K562 (cell line): Measurements from ENCODE around the gene CCDC97. TPM values are rescaled to one million over a fixed set of nuclear protein-coding genes. Genes with fewer than 3 reads are reported as not detected.

Experiments
- ATAC-seq: fragments of 200-7000 bp; cut with Tn5 transposase; 3 replicates; pipeline ENCODE4 v1.9.1; 2020; ENCODE audit warnings: moderate library complexity
- Bru-seq: library from RNA; stranded (reverse); fragments of 400-500 nt; gene quantifications from one replicate; lab custom pipeline; 2021; lab: Mats Ljungman, UMichigan
- BruChase-seq, 2 experiments: library from RNA; stranded (reverse); fragments of 400-500 nt; gene quantifications; one replicate each; lab custom pipeline; 2021; lab: Mats Ljungman, UMichigan
- BruUV-seq: library from RNA; stranded (reverse); fragments of 400-500 nt; replicated peaks from 2 replicates; lab custom pipeline; 2021; lab: Mats Ljungman, UMichigan
- CTCF ChIA-PET: fragments of 300-600 bp; formaldehyde crosslinking; extraction: SDS; loops from one replicate; lab custom pipeline; 2021; ENCODE audit warnings: low intra/inter-chr PET ratio; lab: Yijun Ruan, JAX
- POLR2A ChIA-PET: fragments of 300-600, 350-650 bp; sonication (Branson Sonifier 250); formaldehyde crosslinking; extraction: SDS; loops from one replicate; lab custom pipeline; 2021; ENCODE audit warnings: antibody characterized with exemption, inconsistent platforms; lab: Yijun Ruan, JAX
- DNase-seq, 4 experiments: peaks; one replicate each; pipeline versions ENCODE4 v3.0.0 to v3.0.0-alpha.2; 2011 to 2018; ENCODE audit warnings: low spot score in 3 of 4, mixed read lengths in 3 of 4; ENCODE audit errors: extremely low read depth in 1 of 4
- FAIRE-seq: peaks from 2 replicates; lab custom pipeline; 2011; peaks lifted over from hg19 to GRCh38; lab: Jason Lieb, UNC
- H2AFZ ChIP-seq: 2 replicates; pipeline ENCODE4 v1.6.0; 2011; ENCODE audit warnings: low read depth, low read length, control low read depth, inconsistent platforms
- H3K27ac ChIP-seq: fragments of 200-600 bp; 3 replicates; pipeline ENCODE4 v1.8.0; 2011; ENCODE audit warnings: low read depth, mild to moderate bottlenecking, control low read depth, inconsistent platforms, low read length, moderate library complexity, mixed read lengths; ENCODE audit errors: extremely low read depth
- H3K27me3 ChIP-seq, 2 experiments: fragments of 300-600 bp in 1 of 2; 2 replicates in 1 of 2; 3 replicates in 1 of 2; pipeline versions ENCODE4 v1.6.0 to v1.8.0; 2011; ENCODE audit warnings: inconsistent platforms in 2 of 2, low read length in 2 of 2, mild to moderate bottlenecking in 1 of 2, mixed read lengths in 1 of 2, moderate library complexity in 1 of 2; ENCODE audit not compliant: control insufficient read depth in 2 of 2, insufficient read depth in 2 of 2
- H3K36me3 ChIP-seq: fragments of 300-600 bp; 3 replicates; pipeline ENCODE4 v1.8.0; 2011; ENCODE audit warnings: mild to moderate bottlenecking, low read length, inconsistent platforms; ENCODE audit not compliant: control insufficient read depth, insufficient read depth
- H3K4me1 ChIP-seq, 2 experiments: fragments of 200-600 bp in 1 of 2; replicated peaks in 1 of 2; 2 replicates in 1 of 2; 3 replicates in 1 of 2; pipeline versions ENCODE4 v1.5.1 to v1.8.0; 2011; ENCODE audit warnings: inconsistent platforms in 2 of 2, low read length in 2 of 2, mild to moderate bottlenecking in 1 of 2, mixed read lengths in 1 of 2, moderate library complexity in 1 of 2; ENCODE audit not compliant: control insufficient read depth in 2 of 2, insufficient read depth in 2 of 2
- H3K4me2 ChIP-seq: 2 replicates; pipeline ENCODE4 v1.6.1; 2011; ENCODE audit warnings: low read length, control low read depth, inconsistent platforms, mixed read lengths; ENCODE audit not compliant: insufficient read depth
- H3K4me3 ChIP-seq: fragments of 200-600 bp; sonication (generic), shearing (Covaris generic); 2 replicates; pipeline ENCODE4 v1.5.1; 2016; ENCODE audit warnings: control low read depth, inconsistent platforms
- H3K79me2 ChIP-seq: fragments of 200-600 bp; 3 replicates; pipeline ENCODE4 v1.8.0; 2011; ENCODE audit warnings: low read length, inconsistent platforms; ENCODE audit not compliant: control insufficient read depth, insufficient read depth
- H3K9ac ChIP-seq, 2 experiments: 2 replicates each; pipeline versions ENCODE4 v1.6.0 to v1.6.1; 2011; ENCODE audit warnings: low read depth in 2 of 2, low read length in 2 of 2, control low read depth in 1 of 2, inconsistent platforms in 1 of 2, mild to moderate bottlenecking in 1 of 2, mixed read lengths in 1 of 2; ENCODE audit not compliant: insufficient read depth in 1 of 2
- H3K9me1 ChIP-seq: one replicate; pipeline ENCODE4 v1.6.0; 2011; ENCODE audit warnings: inconsistent platforms, mild to moderate bottlenecking, low read length, moderate library complexity; ENCODE audit not compliant: control insufficient read depth, insufficient read depth
- H3K9me3 ChIP-seq: replicated peaks from 2 replicates; pipeline ENCODE4 v1.5.1; 2011; ENCODE audit warnings: low read depth, low read length, inconsistent platforms; ENCODE audit not compliant: control insufficient read depth, insufficient read depth
- H4K20me1 ChIP-seq: replicated peaks from 2 replicates; pipeline ENCODE4 v1.6.1; 2011; ENCODE audit warnings: low read length, inconsistent platforms, mixed read lengths; ENCODE audit not compliant: control insufficient read depth, insufficient read depth
- ARID1B ChIP-seq: fragments of 450-650 bp; IDR thresholded peaks from 2 replicates; pipeline ENCODE4 v1.6.1; 2016; ENCODE audit warnings: antibody characterized with exemption, mild to moderate bottlenecking, inconsistent platforms
- BRD9 ChIP-seq: fragments of 450-650 bp; IDR thresholded peaks from 2 replicates; pipeline ENCODE4 v1.6.1; 2018; ENCODE audit warnings: low read depth; ENCODE audit not compliant: partially characterized antibody
- HCFC1 ChIP-seq: IDR thresholded peaks from 2 replicates; pipeline ENCODE4 v1.6.1; 2012; ENCODE audit warnings: low read depth, low read length, improper control_type of control experiment
- ILF3 ChIP-seq: fragments of 450-650 bp; IDR thresholded peaks from 2 replicates; pipeline ENCODE4 v1.6.1; 2018; ENCODE audit warnings: antibody characterized with exemption, mild to moderate bottlenecking, moderate library complexity, borderline replicate concordance
- NCOR1 ChIP-seq: fragments of 450-650 bp; IDR thresholded peaks from 2 replicates; pipeline ENCODE4 v1.6.1; 2016; ENCODE audit warnings: mild to moderate bottlenecking, moderate library complexity
- NELFE ChIP-seq: IDR thresholded peaks from 2 replicates; pipeline ENCODE4 v1.6.1; 2011; ENCODE audit warnings: mild to moderate bottlenecking; ENCODE audit not compliant: insufficient read depth, insufficient read length
- SAP30 ChIP-seq: fragments of 200-600 bp; sonication (generic); IDR thresholded peaks from 2 replicates; pipeline ENCODE4 v1.6.1; 2012; ENCODE audit warnings: borderline replicate concordance, low read depth, mild to moderate bottlenecking, moderate library complexity, low read length, control low read depth, inconsistent platforms; ENCODE audit not compliant: insufficient read depth, poor library complexity, severe bottlenecking
- STAT6 ChIP-seq: sonication (generic); formaldehyde crosslinking; IDR thresholded peaks from 2 replicates; pipeline ENCODE4 v1.8.1; 2023; ENCODE audit warnings: mild to moderate bottlenecking, missing genetic modification reagents
- TEAD4 ChIP-seq, 2 experiments: sonication (generic) in 1 of 2; formaldehyde crosslinking in 1 of 2; IDR thresholded peaks; 2 replicates each; pipeline versions ENCODE4 v1.6.1 to v1.8.0; 2012 to 2022; ENCODE audit warnings: borderline replicate concordance in 1 of 2, inconsistent platforms in 1 of 2, low read length in 1 of 2, mild to moderate bottlenecking in 1 of 2, missing genetic modification reagents in 1 of 2
- ZBTB17 ChIP-seq: fragments of 450-650 bp; formaldehyde crosslinking; IDR thresholded peaks from 2 replicates; pipeline ENCODE4 v1.4.0; 2020; ENCODE audit warnings: mild to moderate bottlenecking
- WGBS: fragments of 100-300 bp; shearing (Covaris generic); methylation state at CpG from one replicate; pipeline ENCODE4 v1.1.6; 2016; ENCODE audit warnings: low coverage, mixed read lengths; ENCODE audit not compliant: insufficient coverage; ENCODE audit errors: missing lambda C conversion rate; 5-methylcytosine and 5-hydroxymethylcytosine counted together
- in situ Hi-C: fragments of 300-500 bp; cut with MboI; formaldehyde crosslinking; loops from 4 replicates; pipeline ENCODE4 v1.15.0; 2018; ENCODE audit warnings: inconsistent platforms, mixed read lengths
- intact Hi-C: fragments of 100-400 bp; cut with micrococcal nuclease; formaldehyde crosslinking; loops from 2 replicates; pipeline ENCODE4 v1.14.2; 2022
- long read RNA-seq, 3 experiments: library from polyadenylated mRNA in 2 of 3; library from RNA in 1 of 3; unstranded in 2 of 3; stranded (forward) in 1 of 3; transcript quantifications; one replicate each; pipeline ENCODE4 v2.0.0, GENCODE V29; 2019 to 2022
- polyA minus RNA-seq, 3 experiments: library from RNA; depleted of rRNA, polyadenylated mRNA; stranded (reverse); fragments of >200 nt; gene quantifications; 2 replicates each; pipeline ENCODE4 v1.2.3, GENCODE V29; 2011
- polyA plus RNA-seq, 8 experiments: library from polyadenylated mRNA; depleted of rRNA in 4 of 8; stranded (reverse) in 5 of 8; unstranded in 3 of 8; fragments of >200 nt; fragmentation: Nextera tagmentation in 2 of 8; fragmentation: Illumina TruSeq in 1 of 8; extraction: Ambion mirVana in 2 of 8; extraction: Trizol in 1 of 8; gene quantifications; 2 replicates each; pipeline versions ENCODE4 v1.2.1 to v1.2.3, GENCODE V29; 2011 to 2014; ENCODE audit warnings: inconsistent platforms in 1 of 8, missing spikeins in 1 of 8
- total RNA-seq, 7 experiments: library from RNA; depleted of rRNA in 6 of 7; stranded (reverse); fragments of >200 nt in 6 of 7; fragmentation: Illumina TruSeq in 2 of 7; extraction: Trizol in 2 of 7; gene quantifications; 2 replicates each; pipeline versions ENCODE4 v1.2.1 to v1.2.3, GENCODE V29; 2011 to 2021; ENCODE audit warnings: low replicate concordance in 1 of 7
- TF ChIP-seq, protein P1 (sequence below): fragments of 450-650 bp; IDR thresholded peaks from 2 replicates; pipeline ENCODE4 v1.6.1; 2016; ENCODE audit warnings: low read depth, mild to moderate bottlenecking, moderate library complexity

CCDC97 gene
- total RNA-seq (2011; cell fraction: chromatin; rRNA removed; ENCODE audit: low replicate concordance), result 9.7 and 23.9 TPM in 2 replicates
- total RNA-seq (2011; cell fraction: nucleolus; rRNA removed), result 14.2 and 16.3 TPM in 2 replicates
- total RNA-seq (2011; cell fraction: nucleoplasm; rRNA removed), result 17.3 and 25.1 TPM in 2 replicates
- 8.0 and 10.8 TPM in 2 replicates for total RNA-seq (2014; rRNA removed)
- total RNA-seq (2014; rRNA removed; fragmentation: Illumina TruSeq; extraction: Trizol), result 2.2 and 3.3 TPM in 2 replicates
- 5.5 and 7.0 TPM in 2 replicates for total RNA-seq (2015; rRNA removed; fragmentation: Illumina TruSeq; extraction: Trizol)
- 16.5 and 18.0 TPM in 2 replicates for total RNA-seq (2021)
- 3.6 and 5.0 TPM in 2 replicates for polyA plus RNA-seq (2011; rRNA removed)
- 6.2 and 8.2 TPM in 2 replicates for polyA plus RNA-seq (2011; cell fraction: cytosol; rRNA removed)
- 4.3 and 6.3 TPM in 2 replicates for polyA plus RNA-seq (2011; cell fraction: nucleus; rRNA removed)
- polyA plus RNA-seq (2012), result 10.0 and 27.9 TPM in 2 replicates
- polyA plus RNA-seq (2014; fragmentation: Illumina TruSeq; extraction: Trizol), result 9.8 and 13.2 TPM in 2 replicates
- polyA plus RNA-seq (2014; fragmentation: Nextera tagmentation; extraction: Ambion mirVana), result under 1 TPM; 0.60 to 0.79 TPM
- 8.8 and 11.3 TPM in 2 replicates for polyA plus RNA-seq (2014; rRNA removed)
- 3.7 and 4.4 TPM in 2 replicates for polyA minus RNA-seq (2011; rRNA and poly(A)+ RNA removed)
- polyA minus RNA-seq (2011; cell fraction: cytosol; rRNA and poly(A)+ RNA removed), result 3.2 and 4.2 TPM in 2 replicates
- polyA minus RNA-seq (2011; cell fraction: nucleus; rRNA and poly(A)+ RNA removed), result 6.8 and 8.3 TPM in 2 replicates
- Bru-seq, nascent RNA, result percentile 62 among the genes with signal in this experiment
- BruChase-seq, experiment 1, labeled RNA remaining after a 2-hour chase, result percentile 57 among the genes with signal in this experiment
- percentile 57 among the genes with signal in this experiment for BruChase-seq, experiment 2, labeled RNA remaining after a 6-hour chase
- long read RNA-seq, experiment 1, partial matches to known transcripts, result 5 of 55 reads
- long read RNA-seq, experiment 1, other reads (novel, unspliced or antisense), result 48 of 55 reads
- long read RNA-seq, experiment 2, transcript CCDC97-201 (5 exons, 3,322 nt), result major isoform, 6 of 20 reads
- long read RNA-seq, experiment 2, partial matches to known transcripts, result 12 of 20 reads
- long read RNA-seq, experiment 2, other reads (novel, unspliced or antisense), result 2 of 20 reads
- long read RNA-seq, experiment 3, partial matches to known transcripts, result 1 of 2 reads
- long read RNA-seq, experiment 3, other reads (novel, unspliced or antisense), result 0 of 2 reads

GRCh38 chr19:41310033-41310831 lies at the start of gene CCDC97:
CCDC97 (plus strand) TSS chr19:41310172; CDS start chr19:41310311, 139 bp downstream.
- intact Hi-C loops (no loop called here), in situ Hi-C loops (loop anchor here (25.0 kb wide), 1 partner anchor 252 kb away; no protein-coding TSS in a partner anchor)
- Histone ChIP-seq H3K4me3 (peak within 1 kb of the TSS; percentile 67), H3K4me1 (peaks cover 11 to 12% of the 10 kb centered on the region in 2 experiments; a peak in 4 of 5 replicates), H3K27me3 (no peaks in the 10 kb centered on the region), H3K79me2 (peaks cover 34% of the 10 kb centered on the region), H3K9ac (peak within 1 kb of the TSS; percentile 88 to 93), H3K27ac (peak within 1 kb of the TSS; percentile 88), H3K9me1 (no peaks in the 10 kb centered on the region), H3K36me3 (peaks cover 56% of the 10 kb centered on the region), H3K9me3 (no peaks in the 10 kb centered on the region), H3K4me2 (peak within 1 kb of the TSS; percentile 91), H2AFZ (peak within 1 kb of the TSS; percentile 92), H4K20me1 (peaks cover 3% of the 10 kb centered on the region; the same call in 1 of the 2 replicates)
- 0% methylated on average over 38 of the region's 47 CpGs for WGBS
- ATAC-seq (peak; percentile 80), FAIRE-seq (peak; percentile 78), DNase-seq (peak; percentile 92 to 95 (median 94))
- ChIA-PET CTCF (no interaction called here), POLR2A (interaction anchor here (0.6 to 1.2 kb wide), 8 partner anchors 9 to 735 kb away, joined by 3 to 7 read pairs (median 3); no protein-coding TSS in a partner anchor)
- TSS peak; percentile 64 for BruUV-seq
- TF ChIP-seq BRD9 (peak; percentile 80), ARID1B (peak; percentile 65), SAP30 (peak; percentile 67), NCOR1 (peak; percentile 69), TEAD4 (IDR thresholded peaks at IDR 0.05; ENCODE audit: low read length) (no peak; the same call in 1 of the 2 replicates), TEAD4 (CRISPR knock-in tag; IDR thresholded peaks at IDR 0.05; ENCODE audit: borderline replicate concordance) (no peak), ILF3 (no peak), HCFC1 (peak; percentile 75), NELFE (peak; percentile 46), ZBTB17 (CRISPR knock-in tag) (peak; percentile 60; the same call in 1 of the 2 replicates), STAT6 (CRISPR knock-in tag) (no peak)
- TF ChIP-seq, protein P1, sequence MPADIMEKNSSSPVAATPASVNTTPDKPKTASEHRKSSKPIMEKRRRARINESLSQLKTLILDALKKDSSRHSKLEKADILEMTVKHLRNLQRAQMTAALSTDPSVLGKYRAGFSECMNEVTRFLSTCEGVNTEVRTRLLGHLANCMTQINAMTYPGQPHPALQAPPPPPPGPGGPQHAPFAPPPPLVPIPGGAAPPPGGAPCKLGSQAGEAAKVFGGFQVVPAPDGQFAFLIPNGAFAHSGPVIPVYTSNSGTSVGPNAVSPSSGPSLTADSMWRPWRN, result peak; percentile 48; the same call in 1 of the 2 replicates
